Esophagus muscularis mucosa (tissue), 3 donors: ENCODE measurements around the gene AUTS2.

Experiments used
- CTCF ChIP-seq, 3 experiments: fragments of 200-600 bp in 2 of 3; fragments of 450-650 bp in 1 of 3; sonication (generic) in 2 of 3; IDR thresholded peaks; one replicate each; pipeline ENCODE4 v1.5.1; 2017 to 2019; ENCODE audit warnings: antibody characterized with exemption in 3 of 3, mild to moderate bottlenecking in 2 of 3, moderate library complexity in 1 of 3
- POLR2AphosphoS5 ChIP-seq, 2 donors: sonication (generic); formaldehyde crosslinking; IDR thresholded peaks; one replicate each; pipeline ENCODE4 v1.6.1; 2017; ENCODE audit warnings: antibody characterized with exemption in 2 of 2

GRCh38 chr7:70641882-70642281 lies 1043.6 kb downstream of the AUTS2 start:
- TF ChIP-seq POLR2AphosphoS5 (IDR thresholded peaks at IDR 0.05) (no peak), CTCF (IDR thresholded peaks at IDR 0.05) (no peak)
